ENCODE measurements around the gene SORBS1.

Gene SORBS1

DNA sequence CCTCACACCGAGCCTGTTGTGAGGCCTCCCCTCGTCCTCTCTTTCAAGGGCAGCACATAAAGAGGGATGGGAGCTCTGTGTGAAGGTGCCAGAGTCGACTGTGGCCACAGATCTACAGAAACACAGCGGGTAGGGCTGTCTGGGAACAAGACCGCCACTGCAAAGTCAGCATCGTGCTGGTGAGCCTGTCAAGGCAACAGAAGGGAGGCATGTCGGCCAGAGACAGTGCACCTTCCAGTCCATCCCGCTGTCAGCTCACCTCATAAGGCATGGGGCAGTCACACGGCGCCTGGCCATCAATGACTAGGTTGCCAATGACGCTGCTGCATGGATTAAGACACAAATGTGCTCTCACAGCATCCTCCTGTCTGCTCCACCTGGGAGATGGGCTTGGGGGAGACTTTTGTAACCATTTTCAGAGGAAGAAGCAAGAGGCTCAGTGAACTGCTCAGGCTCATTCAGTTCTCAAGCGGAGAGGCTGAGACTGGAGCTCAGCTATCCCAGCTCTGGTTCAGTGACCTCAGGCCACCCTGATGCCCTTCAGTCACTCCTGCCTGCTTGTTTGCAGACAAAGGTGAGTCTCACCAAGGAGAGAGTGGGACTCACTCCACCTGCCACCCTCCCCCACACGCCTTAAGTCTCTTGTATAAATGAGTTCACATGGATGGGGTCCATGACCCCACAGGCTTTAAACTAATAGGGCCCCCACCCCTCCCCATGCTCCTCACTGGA lies 125.5 kb downstream of the SORBS1 start:
- H3K36me3 ChIP-seq (ENCODE audit: control insufficient read depth in 2 of 2, insufficient read depth in 2 of 2, low read length in 2 of 2): peaks cover 6 to 9% of the 10 kb centered on the region in 2 donors
- no peaks in the 10 kb centered on the region for H3K9me3 ChIP-seq (ENCODE audit: control insufficient read depth in 2 of 2, low read length in 2 of 2)
- no peak overlapping the region for H3K4me3 ChIP-seq (ENCODE audit: low read length in 2 of 2)
- no peaks in the 10 kb centered on the region for H3K4me1 ChIP-seq (ENCODE audit: control insufficient read depth in 2 of 2, insufficient read depth in 2 of 2, low read length in 2 of 2)
- no peaks in the 10 kb centered on the region for H3K27me3 ChIP-seq (ENCODE audit: control insufficient read depth in 2 of 2, insufficient read depth in 2 of 2, low read length in 2 of 2)
- H3K27ac ChIP-seq (ENCODE audit: low read depth in 2 of 2, low read length in 2 of 2): no peak overlapping the region
- no peak overlapping the region for H3K9ac ChIP-seq (ENCODE audit: low read depth in 1 of 2, low read length in 2 of 2)

DNA sequence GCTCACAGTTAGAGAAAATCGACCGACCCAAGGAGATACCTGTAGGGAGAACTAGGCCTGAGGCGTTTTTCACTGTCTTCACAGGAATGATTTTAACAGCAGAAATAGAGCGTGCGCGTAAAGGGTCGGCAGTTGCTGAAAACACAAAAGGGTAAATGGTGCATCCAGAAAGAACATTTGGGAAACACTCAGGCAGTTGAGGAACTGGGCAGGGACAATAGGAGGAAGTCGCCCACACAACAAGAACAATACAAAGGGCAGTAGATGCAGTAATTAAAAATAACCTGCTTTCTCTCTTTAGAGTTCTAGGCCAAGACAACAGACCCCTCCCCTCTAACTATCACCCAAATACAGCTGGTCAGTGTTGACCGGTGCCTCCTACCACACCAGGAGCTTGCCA lies 126.6 kb downstream of the SORBS1 start:
- Histone ChIP-seq H3K4me3 (ENCODE audit: low read length in 2 of 2) (no peak overlapping the region), H3K4me1 (ENCODE audit: control insufficient read depth in 2 of 2, insufficient read depth in 2 of 2, low read length in 2 of 2) (peaks cover 0 to 7% of the 10 kb centered on the region in 2 donors), H3K27me3 (ENCODE audit: control insufficient read depth in 2 of 2, insufficient read depth in 2 of 2, low read length in 2 of 2) (no peaks in the 10 kb centered on the region), H3K9ac (ENCODE audit: low read depth in 1 of 2, low read length in 2 of 2) (no peak overlapping the region), H3K9me3 (ENCODE audit: control insufficient read depth in 2 of 2, low read length in 2 of 2) (no peaks in the 10 kb centered on the region), H3K27ac (ENCODE audit: low read depth in 2 of 2, low read length in 2 of 2) (no peak overlapping the region), H3K36me3 (ENCODE audit: control insufficient read depth in 2 of 2, insufficient read depth in 2 of 2, low read length in 2 of 2) (peaks cover 6 to 9% of the 10 kb centered on the region in 2 donors)

DNA sequence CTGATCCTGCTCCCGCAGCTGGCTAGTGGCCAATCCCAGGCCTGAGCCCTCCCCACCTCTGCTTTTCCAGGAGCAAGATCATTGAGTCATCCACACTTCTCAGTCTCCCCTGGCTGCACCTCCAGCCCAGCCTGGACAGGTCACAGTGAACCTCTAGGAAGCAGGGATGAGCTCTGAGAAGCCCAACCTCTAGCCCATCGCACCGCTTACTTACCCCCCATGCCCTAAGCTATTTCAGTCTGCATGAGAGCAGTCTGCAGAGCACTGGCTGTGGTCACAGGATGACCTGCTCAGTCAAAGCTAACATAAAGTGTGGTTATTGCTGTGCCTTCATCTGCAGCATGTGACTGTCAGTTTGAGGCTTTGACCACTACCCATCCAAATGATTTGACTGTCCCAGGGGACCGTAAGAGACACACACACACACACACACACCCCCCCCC lies 129.2 kb downstream of the SORBS1 start:
- no peaks in the 10 kb centered on the region for H3K9me3 ChIP-seq (ENCODE audit: control insufficient read depth in 2 of 2, low read length in 2 of 2)
- H3K36me3 ChIP-seq (ENCODE audit: control insufficient read depth in 2 of 2, insufficient read depth in 2 of 2, low read length in 2 of 2): peaks cover 4 to 6% of the 10 kb centered on the region in 2 donors
- H3K27ac ChIP-seq (ENCODE audit: low read depth in 2 of 2, low read length in 2 of 2): no peak overlapping the region
- H3K4me1 ChIP-seq (ENCODE audit: control insufficient read depth in 2 of 2, insufficient read depth in 2 of 2, low read length in 2 of 2): peaks cover 0 to 7% of the 10 kb centered on the region in 2 donors
- no peak overlapping the region for H3K9ac ChIP-seq (ENCODE audit: low read depth in 1 of 2, low read length in 2 of 2)
- H3K27me3 ChIP-seq (ENCODE audit: control insufficient read depth in 2 of 2, insufficient read depth in 2 of 2, low read length in 2 of 2): no peaks in the 10 kb centered on the region
- no peak overlapping the region for H3K4me3 ChIP-seq (ENCODE audit: low read length in 2 of 2)

- Histone ChIP-seq H3K27ac (ENCODE audit: low read depth in 2 of 2, low read length in 2 of 2) (no peak overlapping the region), H3K9ac (ENCODE audit: low read depth in 1 of 2, low read length in 2 of 2) (no peak overlapping the region), H3K27me3 (ENCODE audit: control insufficient read depth in 2 of 2, insufficient read depth in 2 of 2, low read length in 2 of 2) (no peaks in the 10 kb centered on the region), H3K36me3 (ENCODE audit: control insufficient read depth in 2 of 2, insufficient read depth in 2 of 2, low read length in 2 of 2) (peaks cover 0 to 2% of the 10 kb centered on the region in 2 donors), H3K4me3 (ENCODE audit: low read length in 2 of 2) (no peak overlapping the region), H3K4me1 (ENCODE audit: control insufficient read depth in 2 of 2, insufficient read depth in 2 of 2, low read length in 2 of 2) (peaks cover 0 to 7% of the 10 kb centered on the region in 2 donors), H3K9me3 (ENCODE audit: control insufficient read depth in 2 of 2, low read length in 2 of 2) (no peaks in the 10 kb centered on the region)
These were observed 130.8 kb downstream of the SORBS1 start for GRCh38 chr10:95430231-95430951.

DNA sequence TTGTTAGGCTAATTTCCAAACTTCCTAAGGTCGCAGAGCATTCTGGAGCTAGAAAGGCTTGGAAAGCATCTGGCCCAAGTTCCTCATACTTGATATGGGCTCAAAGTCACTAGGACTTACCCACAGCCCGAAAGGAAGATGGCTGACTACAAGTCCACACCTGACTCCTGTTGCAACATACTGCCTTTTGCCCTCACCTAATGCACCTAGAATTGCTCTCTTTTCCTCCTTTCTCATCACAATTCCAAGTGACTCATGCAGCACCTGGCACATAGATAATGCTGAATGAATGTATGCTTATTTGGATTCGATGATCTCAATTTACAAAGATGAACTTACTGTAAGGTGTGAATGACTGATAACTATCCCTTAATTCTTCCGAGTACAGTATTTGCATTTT lies 131.5 kb downstream of the SORBS1 start:
- Histone ChIP-seq H3K9ac (ENCODE audit: low read depth in 1 of 2, low read length in 2 of 2) (no peak overlapping the region), H3K4me1 (ENCODE audit: control insufficient read depth in 2 of 2, insufficient read depth in 2 of 2, low read length in 2 of 2) (peaks cover 0 to 7% of the 10 kb centered on the region in 2 donors), H3K27me3 (ENCODE audit: control insufficient read depth in 2 of 2, insufficient read depth in 2 of 2, low read length in 2 of 2) (no peaks in the 10 kb centered on the region), H3K36me3 (ENCODE audit: control insufficient read depth in 2 of 2, insufficient read depth in 2 of 2, low read length in 2 of 2) (no peaks in the 10 kb centered on the region), H3K4me3 (ENCODE audit: low read length in 2 of 2) (no peak overlapping the region), H3K27ac (ENCODE audit: low read depth in 2 of 2, low read length in 2 of 2) (no peak overlapping the region), H3K9me3 (ENCODE audit: control insufficient read depth in 2 of 2, low read length in 2 of 2) (no peaks in the 10 kb centered on the region)

DNA sequence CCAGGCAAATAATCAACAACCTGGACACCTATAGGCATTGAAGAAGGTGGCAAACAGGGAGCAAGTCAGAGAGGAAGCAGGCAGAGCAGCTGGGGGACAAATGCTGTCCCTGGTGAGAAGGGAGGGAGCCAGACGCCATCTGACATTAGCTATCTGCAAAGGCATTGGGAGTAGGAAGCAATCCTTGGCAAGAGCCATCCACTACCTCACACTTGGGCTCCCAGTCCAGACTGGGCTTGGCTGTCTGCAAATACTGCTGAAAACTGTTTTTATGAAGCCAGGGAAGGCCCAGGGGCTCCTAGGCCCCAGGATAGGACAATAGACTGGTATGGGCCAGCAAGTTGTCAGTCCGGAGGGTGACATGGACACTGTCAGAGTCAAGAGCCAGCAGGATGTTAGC lies 132.5 kb downstream of the SORBS1 start:
- Histone ChIP-seq H3K9me3 (ENCODE audit: control insufficient read depth in 2 of 2, low read length in 2 of 2) (no peaks in the 10 kb centered on the region), H3K36me3 (ENCODE audit: control insufficient read depth in 2 of 2, insufficient read depth in 2 of 2, low read length in 2 of 2) (no peaks in the 10 kb centered on the region), H3K9ac (ENCODE audit: low read depth in 1 of 2, low read length in 2 of 2) (no peak overlapping the region), H3K27ac (ENCODE audit: low read depth in 2 of 2, low read length in 2 of 2) (no peak overlapping the region), H3K4me1 (ENCODE audit: control insufficient read depth in 2 of 2, insufficient read depth in 2 of 2, low read length in 2 of 2) (peaks cover 0 to 7% of the 10 kb centered on the region in 2 donors), H3K27me3 (ENCODE audit: control insufficient read depth in 2 of 2, insufficient read depth in 2 of 2, low read length in 2 of 2) (no peaks in the 10 kb centered on the region), H3K4me3 (ENCODE audit: low read length in 2 of 2) (no peak overlapping the region)

GRCh38 chr10:95426482-95426881 lies 134.7 kb downstream of the SORBS1 start:
- Histone ChIP-seq H3K4me3 (ENCODE audit: low read length in 2 of 2) (no peak overlapping the region), H3K27ac (ENCODE audit: low read depth in 2 of 2, low read length in 2 of 2) (no peak overlapping the region), H3K9ac (ENCODE audit: low read depth in 1 of 2, low read length in 2 of 2) (no peak overlapping the region)

DNA sequence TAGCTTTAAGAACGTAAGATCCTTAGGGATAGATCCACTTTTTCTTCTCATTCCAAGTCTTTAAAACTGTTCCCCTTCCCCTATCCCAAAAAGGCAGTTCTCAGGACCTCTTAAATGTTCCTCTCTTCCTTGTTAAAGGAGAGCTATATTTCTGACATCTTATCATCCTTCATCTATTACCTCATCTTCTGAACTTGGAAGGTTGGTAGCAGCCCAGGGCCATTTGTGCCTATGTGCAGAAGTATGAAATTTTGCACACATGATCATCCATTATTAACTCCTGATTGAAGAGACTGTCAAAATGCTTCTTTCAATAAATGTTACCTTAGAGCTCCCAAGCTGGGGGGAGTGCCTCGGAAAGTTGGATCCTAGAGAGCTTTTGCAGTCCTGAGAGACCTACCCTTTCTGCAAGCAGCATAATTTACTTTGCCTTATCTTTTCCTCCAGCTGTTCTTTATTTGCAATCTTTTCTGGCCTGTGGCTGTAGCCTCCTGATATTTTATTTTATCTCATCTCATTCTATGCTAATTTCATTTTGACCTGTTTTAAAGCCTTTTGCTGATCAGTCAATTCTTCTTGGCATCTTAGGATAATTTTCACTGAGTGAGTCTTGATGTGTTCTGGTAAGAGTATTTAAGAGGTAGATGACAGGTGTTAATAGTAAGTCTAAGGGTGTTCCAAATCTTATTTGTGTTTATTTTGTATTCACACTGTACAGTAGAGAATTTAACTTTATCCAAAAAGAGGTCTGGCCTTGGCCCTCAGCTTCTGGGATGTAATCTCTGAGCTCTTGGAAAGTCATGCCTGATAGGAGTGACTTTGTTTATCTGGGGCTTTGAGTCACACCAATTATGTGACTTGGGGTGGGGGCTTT lies 135.3 kb downstream of the SORBS1 start:
- Histone ChIP-seq H3K9me3 (ENCODE audit: control insufficient read depth in 2 of 2, low read length in 2 of 2) (no peaks in the 10 kb centered on the region), H3K4me3 (ENCODE audit: low read length in 2 of 2) (no peak overlapping the region), H3K27ac (ENCODE audit: low read depth in 2 of 2, low read length in 2 of 2) (no peak overlapping the region), H3K27me3 (ENCODE audit: control insufficient read depth in 2 of 2, insufficient read depth in 2 of 2, low read length in 2 of 2) (no peaks in the 10 kb centered on the region), H3K4me1 (ENCODE audit: control insufficient read depth in 2 of 2, insufficient read depth in 2 of 2, low read length in 2 of 2) (peaks cover 0 to 7% of the 10 kb centered on the region in 2 donors), H3K9ac (ENCODE audit: low read depth in 1 of 2, low read length in 2 of 2) (no peak overlapping the region), H3K36me3 (ENCODE audit: control insufficient read depth in 2 of 2, insufficient read depth in 2 of 2, low read length in 2 of 2) (no peaks in the 10 kb centered on the region)

More at GRCh38 chr10:95426482-95426881, 134.7 kb downstream of the SORBS1 start:
- Histone ChIP-seq H3K4me1 (ENCODE audit: control insufficient read depth in 2 of 2, insufficient read depth in 2 of 2, low read length in 2 of 2) (peaks cover 0 to 7% of the 10 kb centered on the region in 2 donors), H3K36me3 (ENCODE audit: control insufficient read depth in 2 of 2, insufficient read depth in 2 of 2, low read length in 2 of 2) (no peaks in the 10 kb centered on the region), H3K27me3 (ENCODE audit: control insufficient read depth in 2 of 2, insufficient read depth in 2 of 2, low read length in 2 of 2) (no peaks in the 10 kb centered on the region), H3K9me3 (ENCODE audit: control insufficient read depth in 2 of 2, low read length in 2 of 2) (no peaks in the 10 kb centered on the region)

DNA sequence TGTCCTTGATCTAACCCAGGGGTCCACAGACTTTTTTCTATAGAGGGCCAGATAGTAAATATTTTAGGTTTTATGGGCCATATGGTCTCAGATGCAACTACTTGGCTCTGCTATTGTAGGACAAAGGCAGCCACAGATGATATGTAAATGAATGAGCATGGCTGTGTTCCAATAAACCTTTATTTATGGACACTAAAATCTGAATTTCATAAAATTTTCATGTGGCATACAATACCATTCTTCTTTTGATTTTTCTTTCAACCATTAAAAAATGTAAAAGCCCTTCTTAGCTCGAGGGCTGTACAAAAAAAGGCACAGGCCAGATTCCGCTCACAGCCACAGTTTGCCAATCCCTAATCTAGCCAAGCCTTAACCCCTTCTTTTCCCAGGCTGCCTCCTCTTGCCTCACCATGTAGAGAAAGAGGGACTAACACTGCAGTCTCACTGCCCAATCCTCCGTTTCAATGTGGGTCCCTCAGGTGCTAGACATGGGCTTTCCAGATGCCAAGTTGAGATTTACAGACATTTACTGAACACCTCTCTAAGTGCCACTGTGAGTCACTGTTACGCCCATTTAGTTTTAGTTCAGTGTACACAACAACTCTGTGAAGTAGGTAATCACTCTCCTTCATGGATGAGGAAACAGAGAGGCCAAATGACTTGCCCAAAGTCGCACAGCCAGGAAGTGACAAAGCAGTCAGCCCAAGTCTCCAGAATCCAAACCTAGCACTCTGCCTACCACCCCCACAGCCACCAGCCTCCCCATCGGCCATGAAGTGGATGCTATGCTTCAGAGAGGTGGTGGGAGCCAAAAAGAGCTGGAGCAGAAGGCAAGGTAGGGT lies 137.8 kb downstream of the SORBS1 start:
- Histone ChIP-seq H3K27ac (ENCODE audit: low read depth in 2 of 2, low read length in 2 of 2) (no peak overlapping the region), H3K9ac (ENCODE audit: low read depth in 1 of 2, low read length in 2 of 2) (no peak overlapping the region), H3K27me3 (ENCODE audit: control insufficient read depth in 2 of 2, insufficient read depth in 2 of 2, low read length in 2 of 2) (no peaks in the 10 kb centered on the region), H3K9me3 (ENCODE audit: control insufficient read depth in 2 of 2, low read length in 2 of 2) (no peaks in the 10 kb centered on the region), H3K36me3 (ENCODE audit: control insufficient read depth in 2 of 2, insufficient read depth in 2 of 2, low read length in 2 of 2) (no peaks in the 10 kb centered on the region), H3K4me3 (ENCODE audit: low read length in 2 of 2) (no peak overlapping the region), H3K4me1 (ENCODE audit: control insufficient read depth in 2 of 2, insufficient read depth in 2 of 2, low read length in 2 of 2) (no peaks in the 10 kb centered on the region)

Measured in mucosa of rectum (tissue), 2 donors.